ENCODE data around the gene MPDU1. TPM values are rescaled to one million over a fixed set of nuclear protein-coding genes. Genes with fewer than 3 reads are reported as not detected.
"Not testable (repeated sequence)": the region's sequence is repeated elsewhere in the genome, so short reads cannot be mapped to it uniquely, and the experiment has no call there.

Gene MPDU1
- total RNA-seq, 6 experiments from 2014 or later, result 59.2 to 91.2 (median 68.6) TPM

- peaks cover 5% of the 10 kb centered on the region for H3K27me3 Mint-ChIP-seq (ENCODE audit: insufficient read depth)
- no peaks in the 10 kb centered on the region for H3K9me3 Mint-ChIP-seq
- DNase-seq, result no peak
- peak overlapping the region; percentile 92 for H3K27ac Mint-ChIP-seq
- no peak overlapping the region for H3K4me3 Mint-ChIP-seq
- H3K4me1 Mint-ChIP-seq (ENCODE audit: low read depth), result peaks cover 45% of the 10 kb centered on the region
- TF ChIP-seq, protein P1, sequence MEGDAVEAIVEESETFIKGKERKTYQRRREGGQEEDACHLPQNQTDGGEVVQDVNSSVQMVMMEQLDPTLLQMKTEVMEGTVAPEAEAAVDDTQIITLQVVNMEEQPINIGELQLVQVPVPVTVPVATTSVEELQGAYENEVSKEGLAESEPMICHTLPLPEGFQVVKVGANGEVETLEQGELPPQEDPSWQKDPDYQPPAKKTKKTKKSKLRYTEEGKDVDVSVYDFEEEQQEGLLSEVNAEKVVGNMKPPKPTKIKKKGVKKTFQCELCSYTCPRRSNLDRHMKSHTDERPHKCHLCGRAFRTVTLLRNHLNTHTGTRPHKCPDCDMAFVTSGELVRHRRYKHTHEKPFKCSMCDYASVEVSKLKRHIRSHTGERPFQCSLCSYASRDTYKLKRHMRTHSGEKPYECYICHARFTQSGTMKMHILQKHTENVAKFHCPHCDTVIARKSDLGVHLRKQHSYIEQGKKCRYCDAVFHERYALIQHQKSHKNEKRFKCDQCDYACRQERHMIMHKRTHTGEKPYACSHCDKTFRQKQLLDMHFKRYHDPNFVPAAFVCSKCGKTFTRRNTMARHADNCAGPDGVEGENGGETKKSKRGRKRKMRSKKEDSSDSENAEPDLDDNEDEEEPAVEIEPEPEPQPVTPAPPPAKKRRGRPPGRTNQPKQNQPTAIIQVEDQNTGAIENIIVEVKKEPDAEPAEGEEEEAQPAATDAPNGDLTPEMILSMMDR (IDR thresholded peaks at IDR 0.05), result no peak
- H3K36me3 Mint-ChIP-seq (ENCODE audit: low read depth), result peaks cover 27% of the 10 kb centered on the region
These were observed 8.9 kb downstream of the MPDU1 start for GRCh38 chr17:7592422-7593021.

- no peaks in the 10 kb centered on the region for H3K9me3 Mint-ChIP-seq
- H3K4me3 Mint-ChIP-seq, result no peak overlapping the region
- TF ChIP-seq, protein P1 (IDR thresholded peaks at IDR 0.05), result no peak
- no peak for DNase-seq
- H3K27ac Mint-ChIP-seq, result peak overlapping the region; percentile 44
- H3K4me1 Mint-ChIP-seq (ENCODE audit: low read depth), result peaks cover 37% of the 10 kb centered on the region
- peaks cover 28% of the 10 kb centered on the region for H3K36me3 Mint-ChIP-seq (ENCODE audit: low read depth)
- H3K27me3 Mint-ChIP-seq (ENCODE audit: insufficient read depth), result peaks cover 2% of the 10 kb centered on the region; the same call in 1 of the 2 replicates
These were observed 9.6 kb downstream of the MPDU1 start for GRCh38 chr17:7593296-7593695.

- DNase-seq; H3K4me3 Mint-ChIP-seq; H3K27me3 Mint-ChIP-seq (ENCODE audit: insufficient read depth); H3K27ac Mint-ChIP-seq; H3K9me3 Mint-ChIP-seq: not testable (repeated sequence)
- H3K4me1 Mint-ChIP-seq (ENCODE audit: low read depth), result peaks cover 14% of the 10 kb centered on the region
- H3K36me3 Mint-ChIP-seq (ENCODE audit: low read depth), result peaks cover 30% of the 10 kb centered on the region
These were observed 13.9 kb downstream of the MPDU1 start for GRCh38 chr17:7597561-7597960.

GRCh38 chr17:7606280-7606679 is 22.6 kb downstream of the MPDU1 start:
- Mint-ChIP-seq H3K27ac (no peak overlapping the region), H3K4me3 (no peak overlapping the region), H3K9me3 (no peaks in the 10 kb centered on the region), H3K36me3 (ENCODE audit: low read depth) (peaks cover 38% of the 10 kb centered on the region), H3K4me1 (ENCODE audit: low read depth) (peaks cover 16% of the 10 kb centered on the region), H3K27me3 (ENCODE audit: insufficient read depth) (peaks cover 2% of the 10 kb centered on the region; the same call in 1 of the 2 replicates)
- DNase-seq, result no peak
- TF ChIP-seq, protein P1 (IDR thresholded peaks at IDR 0.05), result no peak

GRCh38 chr17:7610641-7611040 is 27.0 kb downstream of the MPDU1 start:
- TF ChIP-seq, protein P1 (IDR thresholded peaks at IDR 0.05), result no peak
- H3K27me3 Mint-ChIP-seq (ENCODE audit: insufficient read depth), result peaks cover 4% of the 10 kb centered on the region; the same call in 1 of the 2 replicates
- H3K36me3 Mint-ChIP-seq (ENCODE audit: low read depth), result peaks cover 40% of the 10 kb centered on the region
- no peaks in the 10 kb centered on the region for H3K9me3 Mint-ChIP-seq
- peak overlapping the region; percentile 65; the same call in 1 of the 2 replicates for H3K27ac Mint-ChIP-seq
- H3K4me1 Mint-ChIP-seq (ENCODE audit: low read depth), result peaks cover 41% of the 10 kb centered on the region
- no peak overlapping the region for H3K4me3 Mint-ChIP-seq
- no peak for DNase-seq

- no peak for DNase-seq
- Mint-ChIP-seq H3K9me3 (no peaks in the 10 kb centered on the region), H3K36me3 (ENCODE audit: low read depth) (peaks cover 31% of the 10 kb centered on the region), H3K4me1 (ENCODE audit: low read depth) (peaks cover 41% of the 10 kb centered on the region), H3K4me3 (peak overlapping the region; percentile 91), H3K27ac (peak overlapping the region; percentile 63), H3K27me3 (ENCODE audit: insufficient read depth) (peaks cover 4% of the 10 kb centered on the region; the same call in 1 of the 2 replicates)
- TF ChIP-seq, protein P1 (IDR thresholded peaks at IDR 0.05), result no peak
These were observed 28.1 kb downstream of the MPDU1 start for GRCh38 chr17:7611635-7612293.

All from HFFc6 (cell line).